HL-60 (cell line): ENCODE results near the gene OTUB1.

Source experiments
- DNase-seq, 2 experiments: peaks; one replicate each; pipeline ENCODE4 v3.0.0-alpha.2; 2010 to 2020; ENCODE audit warnings: low read depth in 1 of 2, low spot score in 1 of 2
- H3K27ac ChIP-seq: fragments of 250-450 bp; sonication (Bioruptor Pico); replicated peaks from 2 replicates; pipeline ENCODE4 v1.5.1; 2020; ENCODE audit warnings: mild to moderate bottlenecking, moderate library complexity
- H3K27me3 ChIP-seq: fragments of 250-450 bp; sonication (Bioruptor Pico); 2 replicates; pipeline ENCODE4 v1.5.1; 2021; ENCODE audit warnings: mild to moderate bottlenecking, moderate library complexity; ENCODE audit not compliant: insufficient read depth, poor library complexity, severe bottlenecking
- H3K4me3 ChIP-seq: replicated peaks from 2 replicates; pipeline ENCODE4 v1.5.1; 2011; ENCODE audit warnings: mild to moderate bottlenecking, control low read depth, low read length; ENCODE audit not compliant: insufficient read depth
- GABPA ChIP-seq: IDR thresholded peaks from 2 replicates; pipeline ENCODE4 v1.6.1; 2012; ENCODE audit warnings: low read depth
- POLR2AphosphoS5 ChIP-seq: IDR thresholded peaks from 2 replicates; pipeline ENCODE4 v1.6.1; 2012; ENCODE audit warnings: low read depth
- SPI1 ChIP-seq: IDR thresholded peaks from 2 replicates; pipeline ENCODE4 v1.6.1; 2012; ENCODE audit warnings: low read depth, mild to moderate bottlenecking, borderline replicate concordance
- TF ChIP-seq, protein P1 (sequence below): IDR thresholded peaks from one replicate; pipeline ENCODE4 v1.5.1; 2011; ENCODE audit warnings: low read length, control low read depth, inconsistent platforms; ENCODE audit not compliant: insufficient read depth
- TF ChIP-seq, protein P2 (sequence below): IDR thresholded peaks from 2 replicates; pipeline ENCODE4 v1.6.1; 2012; ENCODE audit warnings: low read depth; ENCODE audit not compliant: insufficient replicate concordance

Gene OTUB1

GRCh38 chr11:64034411-64034811, 48.2 kb downstream of the OTUB1 start:
- Histone ChIP-seq H3K27ac (no peak overlapping the region), H3K4me3 (no peak overlapping the region), H3K27me3 (peaks cover 25% of the 10 kb centered on the region)
- TF ChIP-seq, protein P1, sequence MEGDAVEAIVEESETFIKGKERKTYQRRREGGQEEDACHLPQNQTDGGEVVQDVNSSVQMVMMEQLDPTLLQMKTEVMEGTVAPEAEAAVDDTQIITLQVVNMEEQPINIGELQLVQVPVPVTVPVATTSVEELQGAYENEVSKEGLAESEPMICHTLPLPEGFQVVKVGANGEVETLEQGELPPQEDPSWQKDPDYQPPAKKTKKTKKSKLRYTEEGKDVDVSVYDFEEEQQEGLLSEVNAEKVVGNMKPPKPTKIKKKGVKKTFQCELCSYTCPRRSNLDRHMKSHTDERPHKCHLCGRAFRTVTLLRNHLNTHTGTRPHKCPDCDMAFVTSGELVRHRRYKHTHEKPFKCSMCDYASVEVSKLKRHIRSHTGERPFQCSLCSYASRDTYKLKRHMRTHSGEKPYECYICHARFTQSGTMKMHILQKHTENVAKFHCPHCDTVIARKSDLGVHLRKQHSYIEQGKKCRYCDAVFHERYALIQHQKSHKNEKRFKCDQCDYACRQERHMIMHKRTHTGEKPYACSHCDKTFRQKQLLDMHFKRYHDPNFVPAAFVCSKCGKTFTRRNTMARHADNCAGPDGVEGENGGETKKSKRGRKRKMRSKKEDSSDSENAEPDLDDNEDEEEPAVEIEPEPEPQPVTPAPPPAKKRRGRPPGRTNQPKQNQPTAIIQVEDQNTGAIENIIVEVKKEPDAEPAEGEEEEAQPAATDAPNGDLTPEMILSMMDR, result no peak
- TF ChIP-seq POLR2AphosphoS5 (no peak), GABPA (no peak), SPI1 (no peak)
- TF ChIP-seq, protein P2, sequence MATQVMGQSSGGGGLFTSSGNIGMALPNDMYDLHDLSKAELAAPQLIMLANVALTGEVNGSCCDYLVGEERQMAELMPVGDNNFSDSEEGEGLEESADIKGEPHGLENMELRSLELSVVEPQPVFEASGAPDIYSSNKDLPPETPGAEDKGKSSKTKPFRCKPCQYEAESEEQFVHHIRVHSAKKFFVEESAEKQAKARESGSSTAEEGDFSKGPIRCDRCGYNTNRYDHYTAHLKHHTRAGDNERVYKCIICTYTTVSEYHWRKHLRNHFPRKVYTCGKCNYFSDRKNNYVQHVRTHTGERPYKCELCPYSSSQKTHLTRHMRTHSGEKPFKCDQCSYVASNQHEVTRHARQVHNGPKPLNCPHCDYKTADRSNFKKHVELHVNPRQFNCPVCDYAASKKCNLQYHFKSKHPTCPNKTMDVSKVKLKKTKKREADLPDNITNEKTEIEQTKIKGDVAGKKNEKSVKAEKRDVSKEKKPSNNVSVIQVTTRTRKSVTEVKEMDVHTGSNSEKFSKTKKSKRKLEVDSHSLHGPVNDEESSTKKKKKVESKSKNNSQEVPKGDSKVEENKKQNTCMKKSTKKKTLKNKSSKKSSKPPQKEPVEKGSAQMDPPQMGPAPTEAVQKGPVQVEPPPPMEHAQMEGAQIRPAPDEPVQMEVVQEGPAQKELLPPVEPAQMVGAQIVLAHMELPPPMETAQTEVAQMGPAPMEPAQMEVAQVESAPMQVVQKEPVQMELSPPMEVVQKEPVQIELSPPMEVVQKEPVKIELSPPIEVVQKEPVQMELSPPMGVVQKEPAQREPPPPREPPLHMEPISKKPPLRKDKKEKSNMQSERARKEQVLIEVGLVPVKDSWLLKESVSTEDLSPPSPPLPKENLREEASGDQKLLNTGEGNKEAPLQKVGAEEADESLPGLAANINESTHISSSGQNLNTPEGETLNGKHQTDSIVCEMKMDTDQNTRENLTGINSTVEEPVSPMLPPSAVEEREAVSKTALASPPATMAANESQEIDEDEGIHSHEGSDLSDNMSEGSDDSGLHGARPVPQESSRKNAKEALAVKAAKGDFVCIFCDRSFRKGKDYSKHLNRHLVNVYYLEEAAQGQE, result no peak
- DNase-seq, result no peak

DNA sequence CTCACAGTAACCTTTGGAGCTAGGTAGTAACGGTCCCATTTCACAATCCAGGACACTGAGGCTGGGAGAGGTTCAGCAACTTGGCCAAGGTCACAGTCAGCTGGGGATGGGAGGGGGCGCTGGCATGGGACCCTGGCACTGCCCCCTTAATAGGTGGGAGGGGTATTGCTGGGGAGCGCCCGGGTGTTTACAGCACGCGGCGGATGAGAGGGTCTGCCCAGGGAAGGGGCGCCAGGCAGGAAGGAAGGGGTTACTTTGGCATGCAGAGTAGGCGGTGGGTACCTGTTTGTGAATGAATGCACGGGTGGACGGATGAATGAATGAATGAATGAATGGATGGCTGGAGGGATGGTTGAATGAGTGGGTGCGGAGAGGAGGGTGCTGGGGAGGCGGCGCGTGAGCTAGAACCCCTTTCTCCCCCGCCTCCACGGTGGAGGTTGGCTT, 48.9 kb downstream of the OTUB1 start:
- Histone ChIP-seq H3K4me3 (peak overlapping the region; percentile 24), H3K27me3 (peaks cover 25% of the 10 kb centered on the region), H3K27ac (no peak overlapping the region)
- no peak for TF ChIP-seq GABPA
- TF ChIP-seq, protein P2, result no peak
- TF ChIP-seq, protein P1, result no peak
- no peak for DNase-seq

GRCh38 chr11:64035576-64035975, 49.3 kb downstream of the OTUB1 start, which contains the start of gene FLRT1:
TSS of gene FLRT1 (plus strand) at chr11:64035931. CDS start at chr11:64116268, 80,337 bp downstream.
- TF ChIP-seq SPI1, result no peak
- TF ChIP-seq, protein P1, result no peak
- DNase-seq, result no peak
- peaks cover 25% of the 10 kb centered on the region for H3K27me3 ChIP-seq
- H3K27ac ChIP-seq, result no peak within 1 kb of the TSS
- peak within 1 kb of the TSS; percentile 26 for H3K4me3 ChIP-seq
